PC-3 (cell line): Measurements from ENCODE around the gene ELMOD1. TPM values are rescaled to one million over a fixed set of nuclear protein-coding genes. Genes with fewer than 3 reads are reported as not detected.

Experiments used
- ATAC-seq: fragments of 200-7000 bp; cut with Tn5 transposase; 2 replicates; pipeline ENCODE4 v1.9.1; 2020; ENCODE audit warnings: mild to moderate bottlenecking, moderate library complexity
- BruUV-seq: library from RNA; stranded (reverse); fragments of 400-500 nt; replicated peaks from 2 replicates; lab custom pipeline; 2021; lab: Mats Ljungman, UMichigan
- CTCF ChIA-PET: fragments of 300-600 bp; sonication (Branson Sonifier 250); formaldehyde crosslinking; loops from one replicate; lab custom pipeline; 2022; ENCODE audit warnings: antibody characterized with exemption; lab: Charles Lee
- POLR2A ChIA-PET: fragments of 300-600 bp; sonication (Branson Sonifier 250); formaldehyde crosslinking; loops from one replicate; lab custom pipeline; 2022; ENCODE audit warnings: antibody characterized with exemption; ENCODE audit not compliant: unreplicated experiment; lab: Charles Lee
- DNase-seq: peaks from one replicate; pipeline ENCODE4 v3.0.0-alpha.2; 2015
- H2AFZ ChIP-seq: fragments of 300-600 bp; sonication (generic); 2 replicates; pipeline ENCODE4 v1.6.0; 2016; ENCODE audit warnings: antibody characterized with exemption, low read length
- H3F3A ChIP-seq: fragments of 300-600 bp; sonication (generic); one replicate; pipeline ENCODE4 v1.6.0; 2017; ENCODE audit warnings: antibody characterized with exemption, low read length, control low read depth, mild to moderate bottlenecking; ENCODE audit not compliant: unreplicated experiment
- H3K27ac ChIP-seq: fragments of 300-600 bp; sonication (generic); 2 replicates; pipeline ENCODE4 v1.5.1; 2016; ENCODE audit warnings: mild to moderate bottlenecking, low read length
- H3K27me3 ChIP-seq: fragments of 300-600 bp; sonication (generic); 2 replicates; pipeline ENCODE4 v1.6.1; 2016; ENCODE audit warnings: low read length, mixed read lengths
- H3K36me3 ChIP-seq: fragments of 300-600 bp; sonication (generic); 2 replicates; pipeline ENCODE4 v1.6.1; 2016; ENCODE audit warnings: low read depth, mixed run types, low read length, mixed read lengths
- H3K4me1 ChIP-seq: fragments of 300-600 bp; sonication (generic); 2 replicates; pipeline ENCODE4 v1.5.1; 2016; ENCODE audit warnings: low read length; ENCODE audit not compliant: insufficient read depth
- H3K4me2 ChIP-seq: fragments of 300-600 bp; sonication (generic); 2 replicates; pipeline ENCODE4 v1.6.0; 2016; ENCODE audit warnings: low read length
- H3K4me3 ChIP-seq: fragments of 300-600 bp; sonication (generic); 2 replicates; pipeline ENCODE4 v1.5.1; 2016; ENCODE audit warnings: mild to moderate bottlenecking, low read length, mixed read lengths
- H3K79me2 ChIP-seq: fragments of 300-600 bp; sonication (generic); 2 replicates; pipeline ENCODE4 v1.6.1; 2017; ENCODE audit warnings: low read length, mixed read lengths
- H3K9ac ChIP-seq: fragments of 300-600 bp; sonication (generic); 2 replicates; pipeline ENCODE4 v1.6.0; 2016; ENCODE audit warnings: mild to moderate bottlenecking, low read length
- H3K9me2 ChIP-seq: fragments of 300-600 bp; sonication (generic); replicated peaks from 2 replicates; pipeline ENCODE4 v1.6.1; 2016; ENCODE audit warnings: mixed run types, low read length, mixed read lengths
- H3K9me3 ChIP-seq: fragments of 300-600 bp; sonication (generic); 2 replicates; pipeline ENCODE4 v1.6.1; 2016; ENCODE audit warnings: low read length, mixed read lengths
- H4K20me1 ChIP-seq: fragments of 300-600 bp; sonication (generic); 2 replicates; pipeline ENCODE4 v1.6.1; 2016; ENCODE audit warnings: low read length, mixed read lengths
- CTCF ChIP-seq: fragments of 300-600 bp; sonication (generic); conservative IDR thresholded peaks from 2 replicates; pipeline ENCODE4 v1.5.1; 2017; ENCODE audit warnings: antibody characterized with exemption, low read depth, mild to moderate bottlenecking, low read length
- EZH2 ChIP-seq: fragments of 300-600 bp; sonication (generic); IDR thresholded peaks from one replicate; pipeline ENCODE4 v1.6.1; 2017; ENCODE audit warnings: antibody characterized with exemption, mild to moderate bottlenecking, low read length; ENCODE audit not compliant: unreplicated experiment
- EZH2phosphoT487 ChIP-seq: fragments of 300-600 bp; sonication (generic); IDR thresholded peaks from 2 replicates; pipeline ENCODE4 v1.6.1; 2018; ENCODE audit warnings: mild to moderate bottlenecking, antibody characterized with exemption, low read length, borderline replicate concordance
- intact Hi-C: fragments of 100-400 bp; cut with micrococcal nuclease; formaldehyde crosslinking; loops from 2 replicates; pipeline ENCODE4 v1.9.0; 2023
- total RNA-seq: library from RNA; depleted of rRNA; stranded (reverse); fragments of >200 nt; gene quantifications from 2 replicates; pipeline ENCODE4 v1.2.3, GENCODE V29; 2014

Gene ELMOD1
- total RNA-seq, 1 experiment from 2014 or later = not detected

- H3K4me2 ChIP-seq = no peak overlapping the region
- BruUV-seq = no TSS peak
- H3F3A ChIP-seq = no peaks in the 10 kb centered on the region
- no peak for TF ChIP-seq EZH2phosphoT487
- no peak for TF ChIP-seq EZH2
- no peak for TF ChIP-seq CTCF
- peaks cover 90% of the 10 kb centered on the region for H3K27me3 ChIP-seq
- H3K4me1 ChIP-seq = no peaks in the 10 kb centered on the region
- no peak overlapping the region for H3K9ac ChIP-seq
- H3K79me2 ChIP-seq = no peaks in the 10 kb centered on the region
- no peaks in the 10 kb centered on the region for H4K20me1 ChIP-seq
- H3K4me3 ChIP-seq = no peak overlapping the region
- no peak overlapping the region for H2AFZ ChIP-seq
- no peaks in the 10 kb centered on the region for H3K9me3 ChIP-seq
- H3K36me3 ChIP-seq = no peaks in the 10 kb centered on the region
- no peak overlapping the region for H3K27ac ChIP-seq
- no peaks in the 10 kb centered on the region for H3K9me2 ChIP-seq
- POLR2A ChIA-PET = no interaction called here
- CTCF ChIA-PET = no interaction called here
- intact Hi-C loops = no loop called here
- DNase-seq = no peak
- ATAC-seq = no peak
Observed at GRCh38 chr11:107660066-107660465, 69.1 kb downstream of the ELMOD1 start.

GRCh38 chr11:107661656-107662055, 70.7 kb downstream of the ELMOD1 start:
- Histone ChIP-seq H3K4me1 (no peaks in the 10 kb centered on the region), H3K27me3 (peaks cover 90% of the 10 kb centered on the region), H3K36me3 (no peaks in the 10 kb centered on the region), H3K9ac (no peak overlapping the region), H3F3A (no peaks in the 10 kb centered on the region), H3K79me2 (no peaks in the 10 kb centered on the region), H4K20me1 (no peaks in the 10 kb centered on the region), H3K9me2 (no peaks in the 10 kb centered on the region), H3K4me2 (no peak overlapping the region), H3K4me3 (no peak overlapping the region), H3K9me3 (no peaks in the 10 kb centered on the region), H2AFZ (no peak overlapping the region), H3K27ac (no peak overlapping the region)
- BruUV-seq = no TSS peak
- intact Hi-C loops = no loop called here
- CTCF ChIA-PET = no interaction called here
- no peak for ATAC-seq
- DNase-seq = no peak
- POLR2A ChIA-PET = no interaction called here
- TF ChIP-seq EZH2phosphoT487 (no peak), EZH2 (no peak), CTCF (no peak)

- ATAC-seq = no peak
- Histone ChIP-seq H3K9me3 (no peaks in the 10 kb centered on the region), H2AFZ (no peak overlapping the region), H3K9me2 (no peaks in the 10 kb centered on the region), H3K27ac (no peak overlapping the region), H3K4me3 (no peak overlapping the region), H3K4me1 (no peaks in the 10 kb centered on the region), H3K9ac (no peak overlapping the region), H3K4me2 (no peak overlapping the region), H4K20me1 (no peaks in the 10 kb centered on the region), H3K27me3 (peaks cover 90% of the 10 kb centered on the region), H3K36me3 (no peaks in the 10 kb centered on the region), H3K79me2 (no peaks in the 10 kb centered on the region), H3F3A (no peaks in the 10 kb centered on the region)
- 0 out of 2 replicates have a peak, but pooled peaks have one; percentile 40 for TF ChIP-seq EZH2phosphoT487
- TF ChIP-seq EZH2 = no peak
- BruUV-seq = no TSS peak
- intact Hi-C loops = no loop called here
- POLR2A ChIA-PET = interaction anchor here (0.6 kb wide), 1 partner anchor 15 kb away, joined by 7 read pairs; no protein-coding TSS in a partner anchor
- CTCF ChIA-PET = interaction anchor here (0.6 kb wide), 2 partner anchors 60 to 218 kb away, joined by 3 to 10 read pairs; no protein-coding TSS in a partner anchor
- no peak for DNase-seq
Observed at GRCh38 chr11:107665018-107665417, 74.1 kb downstream of the ELMOD1 start.
